Raji (cell line): ENCODE data around the gene GTF2H4.

Experiments
- POLR2A ChIP-seq: IDR thresholded peaks from 2 replicates; pipeline ENCODE4 v1.6.1; 2011; ENCODE audit warnings: low read depth, low read length, control low read depth; ENCODE audit not compliant: insufficient read depth

Gene GTF2H4

GRCh38 chr6:30907758-30908591 is at the start of gene GTF2H4:
Gene GTF2H4, plus strand, starts transcription at chr6:30908207.
- peak; percentile 73 for TF ChIP-seq POLR2A

GRCh38 chr6:30861257-30862048 is 46.6 kb upstream of the GTF2H4 start:
- no peak for TF ChIP-seq POLR2A

DNA sequence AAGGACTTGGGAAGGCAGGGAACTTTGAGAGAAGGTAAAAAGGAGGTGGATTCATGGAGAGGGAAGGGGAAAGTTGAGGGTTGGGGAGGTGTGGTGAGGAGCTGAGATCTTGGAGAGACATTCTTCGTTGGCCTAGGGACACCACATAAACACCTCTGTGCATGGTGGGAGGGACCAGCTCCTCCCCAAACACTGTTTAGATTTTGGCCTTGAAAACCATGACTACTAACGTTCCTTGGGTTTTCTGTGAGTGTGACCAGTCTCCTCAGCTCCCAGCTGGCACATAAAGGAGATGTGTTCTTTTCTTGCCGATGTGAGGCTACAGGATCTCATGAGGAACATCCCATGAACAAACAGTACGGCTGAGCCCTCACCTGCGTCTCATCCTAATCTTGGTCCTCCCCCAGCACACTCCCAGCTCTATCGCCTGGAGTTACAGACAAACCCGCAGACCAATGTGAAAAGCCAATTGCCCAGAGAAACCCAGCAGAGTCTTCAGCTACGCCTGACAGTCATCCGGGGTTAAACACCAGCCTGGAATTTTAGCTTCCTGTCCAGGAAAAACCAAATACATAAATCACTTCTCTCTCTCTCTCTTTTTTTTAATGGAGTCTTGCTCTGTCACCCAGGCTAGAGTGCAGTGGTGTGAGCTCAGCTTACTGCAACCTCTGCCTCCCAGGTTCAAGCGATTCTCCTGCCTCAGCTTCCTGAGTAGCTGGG is 45.7 kb upstream of the GTF2H4 start:
- TF ChIP-seq POLR2A = no peak

- no peak for TF ChIP-seq POLR2A
These were observed 43.7 kb upstream of the GTF2H4 start for GRCh38 chr6:30864325-30864724.

- TF ChIP-seq POLR2A = no peak
These were observed 37.5 kb upstream of the GTF2H4 start for GRCh38 chr6:30870546-30870945.

GRCh38 chr6:30871592-30872183 is 36.3 kb upstream of the GTF2H4 start:
- no peak for TF ChIP-seq POLR2A

GRCh38 chr6:30873137-30873640 is 34.8 kb upstream of the GTF2H4 start:
- TF ChIP-seq POLR2A = no peak

GRCh38 chr6:30875244-30876038 is 32.6 kb upstream of the GTF2H4 start:
- TF ChIP-seq POLR2A = no peak

- TF ChIP-seq POLR2A = no peak
These were observed 31.8 kb upstream of the GTF2H4 start for GRCh38 chr6:30876039-30876730.

DNA sequence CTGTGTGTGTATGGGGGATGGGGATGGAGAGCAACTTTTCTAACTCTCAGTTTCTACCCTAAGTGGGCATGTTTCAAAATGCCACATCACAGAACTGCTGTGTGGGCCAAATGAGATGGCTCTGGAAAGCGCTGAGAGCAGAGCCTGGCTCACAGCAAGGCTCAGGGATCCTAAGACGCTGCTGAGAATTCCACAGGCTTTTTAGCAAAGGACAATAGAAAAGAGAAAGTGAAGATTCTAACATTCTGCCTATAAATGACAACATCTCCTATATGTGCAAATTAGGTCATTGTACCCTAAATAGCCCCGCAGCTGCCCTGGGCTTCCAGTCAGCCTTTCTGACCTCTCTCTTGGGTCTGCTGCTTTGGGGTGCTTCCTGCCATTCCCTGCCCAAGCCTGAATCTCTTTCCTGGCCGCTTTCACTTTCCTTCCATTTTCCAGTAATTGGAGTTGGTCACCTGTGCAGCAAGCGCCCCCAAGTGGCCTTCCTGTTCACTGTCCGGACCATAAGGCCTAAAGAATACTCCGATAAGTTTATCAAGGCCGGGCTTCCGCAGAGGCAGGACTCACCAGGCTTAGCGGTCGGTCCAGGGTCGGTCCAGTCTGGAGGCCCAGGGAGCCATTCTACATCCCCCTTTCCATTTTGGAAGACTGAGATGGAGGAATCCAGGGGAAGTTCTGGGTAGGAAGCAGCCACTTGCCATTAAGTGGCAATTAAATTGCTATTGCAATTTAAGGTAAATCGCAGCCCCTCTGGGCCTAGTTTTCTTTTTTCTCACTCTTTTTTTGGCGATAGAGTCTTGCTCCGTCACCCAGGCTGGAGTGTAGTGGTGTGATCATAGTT is 30.4 kb upstream of the GTF2H4 start:
- no peak for TF ChIP-seq POLR2A

GRCh38 chr6:30879684-30880427 is 28.2 kb upstream of the GTF2H4 start:
- TF ChIP-seq POLR2A = no peak

DNA sequence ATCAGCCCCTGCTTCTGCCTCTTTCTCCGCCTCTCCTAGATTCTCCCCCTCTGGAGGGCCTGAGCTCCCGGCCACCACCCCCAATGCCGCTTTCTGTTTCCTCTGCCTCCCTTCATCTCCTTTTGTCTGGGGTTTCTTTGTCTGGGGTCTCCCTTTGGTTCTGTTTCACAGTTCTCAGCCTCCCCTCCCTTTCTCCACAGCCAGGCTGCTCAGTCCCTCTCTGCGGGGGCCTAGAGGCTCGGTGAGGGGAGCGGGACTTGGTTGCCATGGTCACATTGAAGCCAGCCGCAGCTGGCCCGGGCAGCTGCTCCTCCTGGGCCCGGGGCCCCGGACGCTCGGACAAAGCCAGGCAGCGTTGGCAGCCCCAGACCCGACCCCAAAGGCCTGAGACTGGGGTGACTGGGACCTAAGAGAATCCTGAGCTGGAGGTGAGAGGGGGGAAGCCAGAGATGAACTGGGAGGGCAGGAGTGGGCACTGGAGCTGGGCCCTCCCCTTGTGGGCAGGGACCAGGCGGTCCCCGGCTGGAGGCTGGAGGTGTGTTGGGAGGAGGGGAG is 27.2 kb upstream of the GTF2H4 start:
- TF ChIP-seq POLR2A = no peak
